GM12878 (cell line): ENCODE data around the gene PLB1. TPM values are rescaled to one million over a fixed set of nuclear protein-coding genes. Genes with fewer than 3 reads are reported as not detected.

ENCODE experiments used
- ATAC-seq: fragments of 200-7000 bp; cut with Tn5 transposase; 3 replicates; pipeline ENCODE4 v1.9.1; 2020; ENCODE audit warnings: mild to moderate bottlenecking, moderate library complexity
- BruUV-seq: library from RNA; stranded (reverse); fragments of 400-500 nt; replicated peaks from 2 replicates; lab custom pipeline; 2021; lab: Mats Ljungman, UMichigan
- CTCF ChIA-PET: fragments of 300-600 bp; sonication (Branson Sonifier 250); formaldehyde crosslinking; extraction: SDS; loops from one replicate; lab custom pipeline; 2021; ENCODE audit warnings: inconsistent platforms; lab: Yijun Ruan, JAX
- POLR2A ChIA-PET: fragments of 350-600 bp; formaldehyde crosslinking; extraction: SDS; loops from one replicate; lab custom pipeline; 2021; ENCODE audit warnings: inconsistent platforms; lab: Charles Lee
- RAD21 ChIA-PET: fragments of 300-600 bp; sonication (Branson Sonifier 250); formaldehyde crosslinking; loops from one replicate; lab custom pipeline; 2023; ENCODE audit warnings: antibody characterized with exemption; ENCODE audit not compliant: unreplicated experiment; lab: Charles Lee
- SMC1A ChIA-PET: fragments of 300-600 bp; sonication (Branson Sonifier 250); formaldehyde crosslinking; loops from one replicate; lab custom pipeline; 2023; ENCODE audit not compliant: unreplicated experiment, uncharacterized antibody; lab: Charles Lee
- DNase-seq: peaks from one replicate; pipeline ENCODE4 v3.0.0-alpha.2; 2011; ENCODE audit warnings: low read depth, low spot score
- FAIRE-seq: peaks from 3 replicates; lab custom pipeline; 2011; peaks lifted over from hg19 to GRCh38; lab: Jason Lieb, UNC
- H2AFZ ChIP-seq: 2 replicates; pipeline ENCODE4 v1.6.0; 2011; ENCODE audit warnings: low read depth, low read length, control low read depth; ENCODE audit not compliant: control insufficient read depth
- H3K27ac ChIP-seq: 2 replicates; pipeline ENCODE4 v1.5.1; 2011; ENCODE audit warnings: control low read depth; ENCODE audit not compliant: control insufficient read depth, insufficient read depth
- H3K27me3 ChIP-seq, 2 experiments: replicated peaks in 1 of 2; 2 replicates each; pipeline versions ENCODE4 v1.6.0 to v1.6.1; 2011; ENCODE audit warnings: low read length in 1 of 2; ENCODE audit not compliant: control insufficient read depth in 2 of 2, insufficient read depth in 2 of 2
- H3K36me3 ChIP-seq, 2 experiments: 2 replicates each; pipeline ENCODE4 v1.5.1; 2011; ENCODE audit warnings: low read length in 1 of 2; ENCODE audit not compliant: control insufficient read depth in 2 of 2, insufficient read depth in 2 of 2
- H3K4me1 ChIP-seq: 2 replicates; pipeline ENCODE4 v1.6.1; 2011; ENCODE audit warnings: mild to moderate bottlenecking, low read length, moderate library complexity, mixed read lengths; ENCODE audit not compliant: control insufficient read depth, insufficient read depth
- H3K4me2 ChIP-seq: 2 replicates; pipeline ENCODE4 v1.6.0; 2011; ENCODE audit warnings: control low read depth; ENCODE audit not compliant: control insufficient read depth, insufficient read depth
- H3K4me3 ChIP-seq: fragments of 200-600 bp; sonication (generic); 2 replicates; pipeline ENCODE4 v1.5.1; 2016
- H3K79me2 ChIP-seq: 2 replicates; pipeline ENCODE4 v1.6.0; 2011; ENCODE audit warnings: low read length; ENCODE audit not compliant: control insufficient read depth, insufficient read depth
- H3K9ac ChIP-seq: 2 replicates; pipeline ENCODE4 v1.8.0; 2011; ENCODE audit warnings: low read length, control low read depth, mixed read lengths; ENCODE audit not compliant: control insufficient read depth, insufficient read depth
- H3K9me3 ChIP-seq: replicated peaks from 3 replicates; pipeline ENCODE4 v1.5.1; 2011; ENCODE audit warnings: mild to moderate bottlenecking, low read length; ENCODE audit not compliant: control insufficient read depth, insufficient read depth
- H4K20me1 ChIP-seq: 2 replicates; pipeline ENCODE4 v1.6.0; 2011; ENCODE audit not compliant: control insufficient read depth, insufficient read depth
- CHD4 ChIP-seq: fragments of 200-600 bp; sonication (generic); IDR thresholded peaks from 2 replicates; pipeline ENCODE4 v1.6.1; 2016; ENCODE audit warnings: mild to moderate bottlenecking
- GABPA ChIP-seq: IDR thresholded peaks from 2 replicates; pipeline ENCODE4 v1.6.1; 2014; ENCODE audit warnings: antibody characterized with exemption, low read depth, mild to moderate bottlenecking, inconsistent platforms
- IKZF1 ChIP-seq: fragments of 450-650 bp; conservative IDR thresholded peaks from 2 replicates; pipeline ENCODE4 v1.6.1; 2017; ENCODE audit warnings: antibody characterized with exemption, mild to moderate bottlenecking
- PKNOX1 ChIP-seq: fragments of 450-650 bp; IDR thresholded peaks from 2 replicates; pipeline ENCODE4 v1.6.1; 2016; ENCODE audit warnings: mild to moderate bottlenecking
- RAD51 ChIP-seq: fragments of 450-650 bp; IDR thresholded peaks from 2 replicates; pipeline ENCODE4 v1.6.1; 2016; ENCODE audit warnings: moderate library complexity, mild to moderate bottlenecking, inconsistent platforms
- SKIL ChIP-seq: fragments of 450-650 bp; IDR thresholded peaks from 2 replicates; pipeline ENCODE4 v1.6.1; 2017; ENCODE audit warnings: mild to moderate bottlenecking, low read depth, inconsistent platforms; ENCODE audit not compliant: poor library complexity, severe bottlenecking
- SMAD1 ChIP-seq: fragments of 450-650 bp; IDR thresholded peaks from 2 replicates; pipeline ENCODE4 v1.6.1; 2018; ENCODE audit warnings: mild to moderate bottlenecking, low read depth; ENCODE audit not compliant: partially characterized antibody
- ZNF274 ChIP-seq: IDR thresholded peaks from one replicate; pipeline ENCODE4 v1.8.0; 2011; ENCODE audit not compliant: insufficient read length, insufficient read depth
- WGBS: methylation state at CpG from one replicate; pipeline ENCODE4 v1.1.6; 2016; ENCODE audit warnings: low lambda C conversion rate; ENCODE audit not compliant: insufficient replicate concordance, insufficient coverage; ENCODE audit errors: missing lambda C conversion rate; 5-methylcytosine and 5-hydroxymethylcytosine counted together
- in situ Hi-C: fragments of 300-500 bp; cut with MboI; formaldehyde crosslinking; loops from 9 replicates; pipeline ENCODE4 v1.14.3; 2018; ENCODE audit warnings: mixed read lengths
- intact Hi-C: fragments of 100-400 bp; cut with micrococcal nuclease; formaldehyde crosslinking; loops from one replicate; pipeline ENCODE4 v1.14.2; 2022; ENCODE audit not compliant: unreplicated experiment
- polyA plus RNA-seq, 11 experiments: library from polyadenylated mRNA; depleted of rRNA in 4 of 11; unstranded in 6 of 11; stranded (reverse) in 5 of 11; fragments of >200 nt; fragmentation: Nextera tagmentation in 4 of 11; fragmentation: Illumina TruSeq in 1 of 11; extraction: Ambion mirVana in 4 of 11; extraction: Trizol in 1 of 11; gene quantifications; 1 replicate in 1 of 11; 2 replicates in 10 of 11; pipeline versions ENCODE4 v1.2.1 to v1.2.3, GENCODE V29; 2011 to 2016; ENCODE audit warnings: inconsistent platforms in 2 of 11, missing spikeins in 2 of 11, low read depth in 1 of 11
- total RNA-seq, 4 experiments: library from RNA; depleted of rRNA in 3 of 4; stranded (reverse); fragments of >200 nt in 3 of 4; fragmentation: Illumina TruSeq in 1 of 4; extraction: Trizol in 1 of 4; gene quantifications; 2 replicates each; pipeline versions ENCODE4 v1.2.1 to v1.2.3, GENCODE V29; 2013 to 2021
- TF ChIP-seq, protein P1 (sequence below): fragments of 450-650 bp; IDR thresholded peaks from 2 replicates; pipeline ENCODE4 v1.6.1; 2017; ENCODE audit warnings: antibody characterized with exemption, mild to moderate bottlenecking, moderate library complexity
- TF ChIP-seq, protein P2 (sequence below): fragments of 450-650 bp; IDR thresholded peaks from 2 replicates; pipeline ENCODE4 v1.6.1; 2017; ENCODE audit warnings: borderline replicate concordance

Gene PLB1
- total and polyA plus RNA-seq, 10 of the 15 experiments (the other 5 are each of a cell fraction or from before 2014, with no cell fraction given): 0.03 to 0.49 (median 0.28) TPM

DNA sequence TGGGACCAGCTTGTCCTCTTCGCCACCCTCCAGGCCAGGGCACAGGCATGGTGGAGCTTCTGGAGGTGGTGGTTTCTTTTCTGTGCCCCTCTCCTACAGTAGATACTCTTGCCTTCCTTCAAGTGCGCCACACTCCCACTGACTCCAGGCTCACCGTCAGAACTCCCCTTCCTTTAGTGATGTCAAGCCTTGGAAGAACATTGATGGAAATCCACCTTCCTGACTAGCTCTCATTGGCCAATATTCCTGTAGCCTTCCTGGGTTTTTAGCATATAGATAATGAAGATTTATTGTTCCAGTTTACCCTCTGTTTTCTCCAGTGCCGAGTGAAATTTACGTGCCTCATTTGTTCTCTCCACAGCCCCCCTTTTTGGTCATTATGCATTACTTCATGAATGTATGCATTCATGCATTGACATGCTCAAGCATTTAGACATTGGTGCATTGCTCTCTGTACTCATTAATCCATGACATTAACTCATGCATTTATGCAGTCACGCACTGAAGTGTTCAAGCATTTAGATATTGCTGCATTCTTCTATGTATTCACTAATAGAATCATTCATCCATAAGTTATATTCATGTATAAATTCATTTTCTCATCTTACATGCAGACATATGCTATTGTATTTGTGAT lies 37.3 kb downstream of the PLB1 start:
- in situ Hi-C loops: no loop called here

More for the DNA sequence above, 37.3 kb downstream of the PLB1 start:
- Histone ChIP-seq H3K27me3 (no peaks in the 10 kb centered on the region; a peak in 2 of 4 replicates), H4K20me1 (no peaks in the 10 kb centered on the region), H3K36me3 (no peaks in the 10 kb centered on the region), H3K4me2 (no peak overlapping the region), H3K9me3 (no peaks in the 10 kb centered on the region), H3K4me1 (no peaks in the 10 kb centered on the region), H3K9ac (no peak overlapping the region), H2AFZ (no peak overlapping the region), H3K4me3 (no peak overlapping the region), H3K79me2 (no peaks in the 10 kb centered on the region), H3K27ac (no peak overlapping the region)
- ChIA-PET RAD21 (no interaction called here), CTCF (no interaction called here), SMC1A (no interaction called here), POLR2A (no interaction called here)
- no TSS peak for BruUV-seq
- no peak for FAIRE-seq
- no peak for DNase-seq
- ATAC-seq: no peak
- TF ChIP-seq CHD4: no peak
- no peak for TF ChIP-seq IKZF1
- TF ChIP-seq RAD51: no peak
- TF ChIP-seq ZNF274: no peak
- no peak for TF ChIP-seq GABPA
- TF ChIP-seq PKNOX1: no peak
- no peak for TF ChIP-seq SKIL
- TF ChIP-seq, protein P1, sequence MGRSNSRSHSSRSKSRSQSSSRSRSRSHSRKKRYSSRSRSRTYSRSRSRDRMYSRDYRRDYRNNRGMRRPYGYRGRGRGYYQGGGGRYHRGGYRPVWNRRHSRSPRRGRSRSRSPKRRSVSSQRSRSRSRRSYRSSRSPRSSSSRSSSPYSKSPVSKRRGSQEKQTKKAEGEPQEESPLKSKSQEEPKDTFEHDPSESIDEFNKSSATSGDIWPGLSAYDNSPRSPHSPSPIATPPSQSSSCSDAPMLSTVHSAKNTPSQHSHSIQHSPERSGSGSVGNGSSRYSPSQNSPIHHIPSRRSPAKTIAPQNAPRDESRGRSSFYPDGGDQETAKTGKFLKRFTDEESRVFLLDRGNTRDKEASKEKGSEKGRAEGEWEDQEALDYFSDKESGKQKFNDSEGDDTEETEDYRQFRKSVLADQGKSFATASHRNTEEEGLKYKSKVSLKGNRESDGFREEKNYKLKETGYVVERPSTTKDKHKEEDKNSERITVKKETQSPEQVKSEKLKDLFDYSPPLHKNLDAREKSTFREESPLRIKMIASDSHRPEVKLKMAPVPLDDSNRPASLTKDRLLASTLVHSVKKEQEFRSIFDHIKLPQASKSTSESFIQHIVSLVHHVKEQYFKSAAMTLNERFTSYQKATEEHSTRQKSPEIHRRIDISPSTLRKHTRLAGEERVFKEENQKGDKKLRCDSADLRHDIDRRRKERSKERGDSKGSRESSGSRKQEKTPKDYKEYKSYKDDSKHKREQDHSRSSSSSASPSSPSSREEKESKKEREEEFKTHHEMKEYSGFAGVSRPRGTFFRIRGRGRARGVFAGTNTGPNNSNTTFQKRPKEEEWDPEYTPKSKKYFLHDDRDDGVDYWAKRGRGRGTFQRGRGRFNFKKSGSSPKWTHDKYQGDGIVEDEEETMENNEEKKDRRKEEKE: no peak
- TF ChIP-seq SMAD1: no peak
- TF ChIP-seq, protein P2, sequence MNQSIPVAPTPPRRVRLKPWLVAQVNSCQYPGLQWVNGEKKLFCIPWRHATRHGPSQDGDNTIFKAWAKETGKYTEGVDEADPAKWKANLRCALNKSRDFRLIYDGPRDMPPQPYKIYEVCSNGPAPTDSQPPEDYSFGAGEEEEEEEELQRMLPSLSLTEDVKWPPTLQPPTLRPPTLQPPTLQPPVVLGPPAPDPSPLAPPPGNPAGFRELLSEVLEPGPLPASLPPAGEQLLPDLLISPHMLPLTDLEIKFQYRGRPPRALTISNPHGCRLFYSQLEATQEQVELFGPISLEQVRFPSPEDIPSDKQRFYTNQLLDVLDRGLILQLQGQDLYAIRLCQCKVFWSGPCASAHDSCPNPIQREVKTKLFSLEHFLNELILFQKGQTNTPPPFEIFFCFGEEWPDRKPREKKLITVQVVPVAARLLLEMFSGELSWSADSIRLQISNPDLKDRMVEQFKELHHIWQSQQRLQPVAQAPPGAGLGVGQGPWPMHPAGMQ: no peak
- 65% methylated on average over 6 of the region's 6 CpGs for WGBS
- intact Hi-C loops: no loop called here
